Neural cell (in vitro differentiated cells): ENCODE data around the gene TXNL1.

Experiments used
- EP300 ChIP-seq: fragments of 450-650 bp; conservative IDR thresholded peaks from 2 replicates; pipeline ENCODE4 v1.6.1; 2014; ENCODE audit warnings: antibody characterized with exemption, mild to moderate bottlenecking, moderate library complexity; ENCODE audit not compliant: poor library complexity, severe bottlenecking
- EZH2 ChIP-seq: fragments of 200-600, 300-800 bp; shearing (Covaris generic), sonication (generic); IDR thresholded peaks from 2 replicates; pipeline ENCODE4 v1.6.1; 2014; ENCODE audit warnings: antibody characterized with exemption, low read length, borderline replicate concordance, mild to moderate bottlenecking; ENCODE audit not compliant: insufficient read depth, poor library complexity, severe bottlenecking
- MXI1 ChIP-seq: fragments of 450-650 bp; conservative IDR thresholded peaks from 2 replicates; pipeline ENCODE4 v1.6.1; 2014; ENCODE audit warnings: antibody characterized with exemption, mild to moderate bottlenecking; ENCODE audit not compliant: poor library complexity, severe bottlenecking
- POLR2AphosphoS5 ChIP-seq: IDR thresholded peaks from 2 replicates; pipeline ENCODE4 v1.6.1; 2012
- RAD21 ChIP-seq: fragments of 450-650 bp; conservative IDR thresholded peaks from 2 replicates; pipeline ENCODE4 v1.6.1; 2014; ENCODE audit warnings: antibody characterized with exemption, mild to moderate bottlenecking, moderate library complexity
- SMC3 ChIP-seq: fragments of 450-650 bp; conservative IDR thresholded peaks from 2 replicates; pipeline ENCODE4 v1.6.1; 2014; ENCODE audit warnings: antibody characterized with exemption, mild to moderate bottlenecking, moderate library complexity; ENCODE audit not compliant: poor library complexity
- TAF1 ChIP-seq: IDR thresholded peaks from 2 replicates; pipeline ENCODE4 v1.6.1; 2012; ENCODE audit warnings: low read depth
- TF ChIP-seq, protein P1 (sequence below): fragments of 450-650 bp; IDR thresholded peaks from 2 replicates; pipeline ENCODE4 v1.5.1; 2014; ENCODE audit warnings: antibody characterized with exemption, mild to moderate bottlenecking, moderate library complexity; ENCODE audit not compliant: poor library complexity, severe bottlenecking
- TF ChIP-seq, protein P2 (sequence below): IDR thresholded peaks from 2 replicates; pipeline ENCODE4 v1.6.1; 2012; ENCODE audit warnings: borderline replicate concordance

DNA sequence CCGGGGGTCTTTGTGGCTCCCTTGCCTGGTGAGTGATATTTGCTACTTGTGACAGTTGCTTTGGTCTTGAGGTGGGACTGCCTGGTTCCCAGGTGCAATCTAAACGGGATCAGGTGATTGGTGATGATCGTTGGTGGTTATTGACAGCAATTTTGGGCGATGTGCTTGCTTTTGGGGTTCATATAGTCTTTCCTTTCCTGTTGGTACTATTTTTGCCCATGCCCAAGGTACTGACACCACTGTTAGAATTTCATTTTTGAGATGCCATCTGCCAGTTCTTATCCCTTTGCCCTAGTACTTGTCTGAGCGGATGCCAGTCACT, 13.3 kb upstream of the TXNL1 start:
- TF ChIP-seq, protein P1, sequence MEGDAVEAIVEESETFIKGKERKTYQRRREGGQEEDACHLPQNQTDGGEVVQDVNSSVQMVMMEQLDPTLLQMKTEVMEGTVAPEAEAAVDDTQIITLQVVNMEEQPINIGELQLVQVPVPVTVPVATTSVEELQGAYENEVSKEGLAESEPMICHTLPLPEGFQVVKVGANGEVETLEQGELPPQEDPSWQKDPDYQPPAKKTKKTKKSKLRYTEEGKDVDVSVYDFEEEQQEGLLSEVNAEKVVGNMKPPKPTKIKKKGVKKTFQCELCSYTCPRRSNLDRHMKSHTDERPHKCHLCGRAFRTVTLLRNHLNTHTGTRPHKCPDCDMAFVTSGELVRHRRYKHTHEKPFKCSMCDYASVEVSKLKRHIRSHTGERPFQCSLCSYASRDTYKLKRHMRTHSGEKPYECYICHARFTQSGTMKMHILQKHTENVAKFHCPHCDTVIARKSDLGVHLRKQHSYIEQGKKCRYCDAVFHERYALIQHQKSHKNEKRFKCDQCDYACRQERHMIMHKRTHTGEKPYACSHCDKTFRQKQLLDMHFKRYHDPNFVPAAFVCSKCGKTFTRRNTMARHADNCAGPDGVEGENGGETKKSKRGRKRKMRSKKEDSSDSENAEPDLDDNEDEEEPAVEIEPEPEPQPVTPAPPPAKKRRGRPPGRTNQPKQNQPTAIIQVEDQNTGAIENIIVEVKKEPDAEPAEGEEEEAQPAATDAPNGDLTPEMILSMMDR = no peak
- TF ChIP-seq SMC3 (no peak), EZH2 (no peak), EP300 (no peak), MXI1 (no peak), TAF1 (no peak), POLR2AphosphoS5 (no peak), RAD21 (no peak)
- TF ChIP-seq, protein P2, sequence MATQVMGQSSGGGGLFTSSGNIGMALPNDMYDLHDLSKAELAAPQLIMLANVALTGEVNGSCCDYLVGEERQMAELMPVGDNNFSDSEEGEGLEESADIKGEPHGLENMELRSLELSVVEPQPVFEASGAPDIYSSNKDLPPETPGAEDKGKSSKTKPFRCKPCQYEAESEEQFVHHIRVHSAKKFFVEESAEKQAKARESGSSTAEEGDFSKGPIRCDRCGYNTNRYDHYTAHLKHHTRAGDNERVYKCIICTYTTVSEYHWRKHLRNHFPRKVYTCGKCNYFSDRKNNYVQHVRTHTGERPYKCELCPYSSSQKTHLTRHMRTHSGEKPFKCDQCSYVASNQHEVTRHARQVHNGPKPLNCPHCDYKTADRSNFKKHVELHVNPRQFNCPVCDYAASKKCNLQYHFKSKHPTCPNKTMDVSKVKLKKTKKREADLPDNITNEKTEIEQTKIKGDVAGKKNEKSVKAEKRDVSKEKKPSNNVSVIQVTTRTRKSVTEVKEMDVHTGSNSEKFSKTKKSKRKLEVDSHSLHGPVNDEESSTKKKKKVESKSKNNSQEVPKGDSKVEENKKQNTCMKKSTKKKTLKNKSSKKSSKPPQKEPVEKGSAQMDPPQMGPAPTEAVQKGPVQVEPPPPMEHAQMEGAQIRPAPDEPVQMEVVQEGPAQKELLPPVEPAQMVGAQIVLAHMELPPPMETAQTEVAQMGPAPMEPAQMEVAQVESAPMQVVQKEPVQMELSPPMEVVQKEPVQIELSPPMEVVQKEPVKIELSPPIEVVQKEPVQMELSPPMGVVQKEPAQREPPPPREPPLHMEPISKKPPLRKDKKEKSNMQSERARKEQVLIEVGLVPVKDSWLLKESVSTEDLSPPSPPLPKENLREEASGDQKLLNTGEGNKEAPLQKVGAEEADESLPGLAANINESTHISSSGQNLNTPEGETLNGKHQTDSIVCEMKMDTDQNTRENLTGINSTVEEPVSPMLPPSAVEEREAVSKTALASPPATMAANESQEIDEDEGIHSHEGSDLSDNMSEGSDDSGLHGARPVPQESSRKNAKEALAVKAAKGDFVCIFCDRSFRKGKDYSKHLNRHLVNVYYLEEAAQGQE = no peak
